22Rv1 (cell line): ENCODE data around the gene CAMK4.

Experiments
- H3K27ac ChIP-seq: fragments of 450-650 bp; 2 replicates; pipeline ENCODE4 v1.5.1; 2017
- ZFX ChIP-seq: fragments of 450-650 bp; IDR thresholded peaks from 2 replicates; pipeline ENCODE4 v1.6.1; 2017; ENCODE audit warnings: antibody characterized with exemption, borderline replicate concordance
- TF ChIP-seq, protein P1 (sequence below): fragments of 450-650 bp; IDR thresholded peaks from 2 replicates; pipeline ENCODE4 v1.5.1; 2017; ENCODE audit warnings: mild to moderate bottlenecking

Gene CAMK4

GRCh38 chr5:111461934-111462333 is 237.8 kb downstream of the CAMK4 start:
- TF ChIP-seq ZFX = no peak
- TF ChIP-seq, protein P1, sequence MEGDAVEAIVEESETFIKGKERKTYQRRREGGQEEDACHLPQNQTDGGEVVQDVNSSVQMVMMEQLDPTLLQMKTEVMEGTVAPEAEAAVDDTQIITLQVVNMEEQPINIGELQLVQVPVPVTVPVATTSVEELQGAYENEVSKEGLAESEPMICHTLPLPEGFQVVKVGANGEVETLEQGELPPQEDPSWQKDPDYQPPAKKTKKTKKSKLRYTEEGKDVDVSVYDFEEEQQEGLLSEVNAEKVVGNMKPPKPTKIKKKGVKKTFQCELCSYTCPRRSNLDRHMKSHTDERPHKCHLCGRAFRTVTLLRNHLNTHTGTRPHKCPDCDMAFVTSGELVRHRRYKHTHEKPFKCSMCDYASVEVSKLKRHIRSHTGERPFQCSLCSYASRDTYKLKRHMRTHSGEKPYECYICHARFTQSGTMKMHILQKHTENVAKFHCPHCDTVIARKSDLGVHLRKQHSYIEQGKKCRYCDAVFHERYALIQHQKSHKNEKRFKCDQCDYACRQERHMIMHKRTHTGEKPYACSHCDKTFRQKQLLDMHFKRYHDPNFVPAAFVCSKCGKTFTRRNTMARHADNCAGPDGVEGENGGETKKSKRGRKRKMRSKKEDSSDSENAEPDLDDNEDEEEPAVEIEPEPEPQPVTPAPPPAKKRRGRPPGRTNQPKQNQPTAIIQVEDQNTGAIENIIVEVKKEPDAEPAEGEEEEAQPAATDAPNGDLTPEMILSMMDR = no peak
- no peak overlapping the region for H3K27ac ChIP-seq

GRCh38 chr5:111463311-111463710 is 239.1 kb downstream of the CAMK4 start:
- H3K27ac ChIP-seq = no peak overlapping the region
- no peak for TF ChIP-seq ZFX
- TF ChIP-seq, protein P1 = no peak

GRCh38 chr5:111469293-111469896 is 245.2 kb downstream of the CAMK4 start:
- no peak overlapping the region for H3K27ac ChIP-seq
- TF ChIP-seq, protein P1 = no peak
- TF ChIP-seq ZFX = no peak

DNA sequence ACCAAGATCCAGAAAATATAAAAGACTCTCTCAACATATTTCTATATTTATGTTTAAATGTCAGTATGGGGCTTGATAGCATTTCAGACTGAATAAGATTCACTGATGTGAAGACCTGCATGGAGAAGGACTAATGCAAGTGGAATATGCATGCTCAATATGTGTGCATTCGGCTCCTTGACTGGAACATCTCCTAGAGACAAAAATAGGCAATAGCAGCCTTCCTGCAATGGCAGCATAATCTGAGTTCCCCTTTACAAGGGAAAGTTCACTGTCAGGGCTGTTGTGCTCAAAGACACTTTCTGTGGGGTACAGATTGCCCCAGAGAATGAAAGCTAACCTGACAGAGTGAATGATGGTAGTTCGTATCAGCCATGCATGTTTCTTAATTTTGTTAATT is 245.7 kb downstream of the CAMK4 start:
- no peak overlapping the region for H3K27ac ChIP-seq
- TF ChIP-seq, protein P1 = no peak
- TF ChIP-seq ZFX = no peak

DNA sequence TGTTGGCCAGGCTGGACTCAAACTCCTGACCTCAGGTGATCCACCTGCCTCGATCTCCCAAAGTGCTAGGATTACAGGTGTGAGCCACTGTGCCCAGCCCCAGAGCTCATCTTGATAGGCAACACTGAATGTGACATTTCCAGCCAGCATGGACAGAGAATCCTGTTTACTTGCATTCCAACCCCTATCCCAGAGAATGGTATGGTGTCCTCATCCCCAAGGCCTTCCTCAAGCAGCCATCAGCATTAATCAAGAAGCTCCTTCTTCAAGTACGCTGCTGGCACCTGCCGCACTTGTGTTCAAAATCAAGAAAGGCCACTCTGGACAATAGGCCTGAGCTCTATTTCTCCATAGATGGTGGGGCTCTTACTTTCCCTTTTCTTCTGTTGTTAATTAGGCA is 247.9 kb downstream of the CAMK4 start:
- TF ChIP-seq ZFX = no peak
- TF ChIP-seq, protein P1 = no peak
- H3K27ac ChIP-seq = no peak overlapping the region

DNA sequence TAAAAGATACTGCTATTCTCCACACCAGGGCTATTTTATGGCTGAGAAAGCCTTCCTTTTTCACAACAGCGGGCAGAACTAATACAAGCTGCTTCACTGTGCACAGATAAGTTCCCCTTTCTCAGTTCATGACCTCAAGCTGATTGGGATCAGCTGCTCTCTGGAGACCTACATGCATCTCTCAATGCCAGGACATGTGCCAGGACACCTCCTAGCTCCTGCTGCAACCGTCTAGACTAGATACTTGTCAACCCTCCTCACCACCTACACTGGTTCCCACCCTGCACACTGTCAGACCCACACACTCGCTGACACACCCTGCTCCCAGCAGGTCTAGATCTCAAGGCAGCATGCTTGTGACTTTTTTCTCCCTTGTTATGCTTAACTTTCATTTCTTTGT is 248.4 kb downstream of the CAMK4 start:
- TF ChIP-seq, protein P1 = no peak
- no peak for TF ChIP-seq ZFX
- H3K27ac ChIP-seq = no peak overlapping the region

- TF ChIP-seq, protein P1 = no peak
- no peak for TF ChIP-seq ZFX
Measured at GRCh38 chr5:111478266-111478665, 254.1 kb downstream of the CAMK4 start.

More at GRCh38 chr5:111478266-111478665, 254.1 kb downstream of the CAMK4 start:
- H3K27ac ChIP-seq = no peak overlapping the region
